NOMO-1 treated with DMSO at 0.1 percent for 48 hours (cell line): ENCODE results near the gene FAT3.

ENCODE experiments used
- DNase-seq: peaks from one replicate; lab custom pipeline; 2025; ENCODE audit not compliant: unreplicated experiment; lab: John Stamatoyannopoulos, UW

The FAT3 gene

DNA sequence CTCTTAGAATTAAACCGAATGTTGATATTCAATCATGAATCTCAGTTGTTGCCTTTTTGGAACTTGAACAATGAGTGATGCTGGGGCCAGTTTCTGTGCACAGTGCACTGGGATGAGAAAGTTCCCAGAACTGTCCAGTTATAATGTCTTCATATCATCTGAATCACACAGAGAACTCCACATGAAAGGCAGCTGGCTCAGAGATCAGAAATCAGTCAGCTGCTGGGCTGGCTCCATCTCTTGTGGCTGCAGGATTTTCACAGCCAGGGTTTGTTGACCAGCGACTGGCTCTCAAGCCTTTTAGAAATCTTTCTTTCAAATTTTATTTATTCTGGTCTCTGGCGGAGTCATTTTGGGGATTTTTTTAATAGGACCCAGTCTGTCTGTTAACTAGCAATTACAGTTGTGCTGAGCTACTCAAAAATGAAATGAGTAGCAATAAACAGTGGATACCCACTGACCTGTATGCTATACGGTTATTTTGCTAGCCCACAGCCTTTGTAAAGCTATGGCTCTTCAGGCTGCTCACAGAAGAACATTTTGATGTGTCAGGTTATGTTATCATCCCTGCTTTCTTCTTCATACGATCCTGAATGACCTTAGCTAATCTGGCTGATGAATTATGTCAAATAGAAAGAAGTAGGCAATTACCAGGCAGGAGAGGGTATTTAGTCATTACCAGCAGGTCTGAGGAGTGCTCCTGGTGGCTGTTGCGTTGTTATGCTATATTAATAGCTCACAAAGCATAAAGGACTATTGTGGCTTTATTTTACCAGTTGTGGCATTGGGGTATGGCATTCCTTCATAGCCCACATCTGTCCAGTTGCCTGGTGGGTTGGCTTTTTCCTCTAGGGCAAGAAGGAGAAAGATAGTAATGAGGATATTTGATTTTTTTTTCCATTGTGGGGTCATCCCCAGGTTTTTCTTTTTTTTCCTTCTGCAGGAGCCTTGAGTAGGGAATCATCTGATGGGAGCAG, 3.6 kb downstream of the FAT3 start:
- no peak for DNase-seq

DNA sequence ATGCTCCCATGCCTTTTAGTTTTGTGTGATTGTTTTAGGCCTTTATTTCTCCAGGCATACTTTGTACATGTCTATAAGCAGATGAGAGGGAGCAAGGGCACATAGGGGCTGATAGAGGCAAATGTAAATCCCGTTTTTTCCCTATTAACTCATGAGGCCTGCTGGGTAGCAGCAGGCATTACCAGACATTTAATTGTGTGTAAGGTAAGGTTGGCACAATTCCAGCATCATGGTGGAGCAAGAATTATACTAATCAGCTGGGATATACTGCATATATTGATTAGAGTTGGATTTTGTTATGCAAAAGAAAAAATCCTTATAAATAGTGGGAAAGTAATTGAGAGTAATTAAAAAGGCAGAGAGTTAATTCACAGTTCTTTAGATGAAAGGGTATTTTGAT, 12.2 kb downstream of the FAT3 start:
- DNase-seq = no peak

DNA sequence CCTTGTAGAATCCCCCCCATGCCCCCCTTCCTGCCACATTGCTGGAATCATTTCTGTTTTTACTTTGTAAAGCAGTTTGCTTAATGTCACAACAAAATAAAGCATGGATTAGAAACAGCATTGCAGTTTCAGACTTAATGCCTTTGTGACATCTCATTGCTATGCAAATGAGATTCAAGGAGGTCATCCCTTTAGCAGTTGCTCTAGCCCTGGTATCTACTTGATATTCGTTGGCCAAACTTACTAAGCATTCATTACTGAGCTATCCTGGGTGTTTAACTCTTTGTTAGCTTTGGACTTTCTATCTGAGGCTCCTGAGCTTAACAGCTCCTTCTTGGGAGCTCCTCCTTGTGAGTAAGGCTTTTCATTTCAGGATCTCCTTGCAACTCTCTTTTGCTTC, 16.3 kb downstream of the FAT3 start:
- DNase-seq = no peak

DNA sequence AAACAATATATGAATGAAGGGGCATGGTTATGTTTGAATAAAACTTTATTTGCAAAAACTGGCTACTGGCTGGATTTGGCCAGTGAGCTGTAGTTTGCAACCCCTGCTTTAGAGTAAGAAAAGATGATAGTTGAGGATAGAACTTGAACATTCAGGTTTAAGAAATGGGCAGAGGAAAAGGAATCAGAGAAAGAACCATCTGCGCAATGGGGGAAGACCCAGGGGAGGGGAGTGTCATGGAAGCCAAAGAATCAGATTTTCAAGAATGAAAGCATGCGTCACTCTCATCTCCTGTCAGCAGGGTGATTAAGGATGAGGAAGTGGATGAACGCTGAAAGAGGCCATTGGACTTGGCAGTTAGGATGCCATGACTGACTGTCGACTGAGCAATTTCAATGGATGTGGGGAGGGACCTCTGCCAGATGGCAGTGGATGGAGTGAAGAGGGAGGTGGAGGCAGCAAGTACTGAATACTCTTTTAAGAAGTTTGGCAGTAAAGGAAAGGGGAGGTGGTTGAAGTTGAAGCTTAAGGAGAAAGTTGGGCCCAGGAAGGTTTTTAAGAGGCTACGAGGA, 21.2 kb downstream of the FAT3 start:
- no peak for DNase-seq

DNA sequence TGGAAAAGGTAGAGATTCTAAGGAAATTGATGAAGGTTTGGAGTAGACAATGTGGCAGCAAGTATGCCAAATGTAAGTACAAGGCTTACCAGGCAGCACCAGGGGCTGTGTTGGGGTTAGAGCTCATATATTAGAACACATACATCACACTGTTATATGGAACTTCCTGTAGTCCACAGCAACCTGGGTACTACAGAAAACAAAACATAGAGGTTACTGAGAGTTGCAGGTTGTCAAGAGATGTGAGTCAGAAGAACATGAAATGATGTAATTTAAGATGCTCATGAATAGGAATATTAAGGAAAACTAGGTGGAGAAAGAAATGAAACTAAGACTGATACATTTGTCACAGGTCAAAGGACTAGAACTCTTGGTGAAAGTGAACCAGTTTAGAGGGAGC, 22.0 kb downstream of the FAT3 start:
- DNase-seq = no peak

DNA sequence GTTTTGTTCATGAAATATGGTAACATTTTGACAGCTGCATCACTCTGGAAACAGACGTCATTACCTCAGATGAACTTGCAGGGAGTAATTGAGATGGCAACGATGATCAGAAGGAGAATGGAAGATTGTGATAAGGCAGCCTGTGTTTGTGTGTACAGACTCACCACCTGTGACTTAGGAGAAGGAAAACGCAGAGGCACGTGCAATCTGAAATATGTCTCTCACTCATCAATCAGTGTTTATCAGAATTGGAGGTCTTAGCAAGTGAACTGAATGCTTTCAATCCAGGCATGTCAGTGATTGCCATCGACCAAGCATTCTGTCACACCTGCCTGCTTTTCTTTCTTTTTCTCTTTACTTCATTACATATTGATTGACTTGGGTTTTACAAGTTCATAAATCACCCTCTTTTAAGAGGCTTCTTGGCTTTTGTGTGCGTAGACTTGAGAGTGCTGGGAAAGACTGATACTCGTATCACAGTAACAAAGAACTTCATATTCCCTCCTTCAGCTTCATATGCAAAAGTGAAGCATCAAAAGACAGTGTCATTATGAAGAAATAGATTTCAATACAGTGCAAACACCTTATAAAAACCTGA, 24.6 kb downstream of the FAT3 start:
- no peak for DNase-seq

DNA sequence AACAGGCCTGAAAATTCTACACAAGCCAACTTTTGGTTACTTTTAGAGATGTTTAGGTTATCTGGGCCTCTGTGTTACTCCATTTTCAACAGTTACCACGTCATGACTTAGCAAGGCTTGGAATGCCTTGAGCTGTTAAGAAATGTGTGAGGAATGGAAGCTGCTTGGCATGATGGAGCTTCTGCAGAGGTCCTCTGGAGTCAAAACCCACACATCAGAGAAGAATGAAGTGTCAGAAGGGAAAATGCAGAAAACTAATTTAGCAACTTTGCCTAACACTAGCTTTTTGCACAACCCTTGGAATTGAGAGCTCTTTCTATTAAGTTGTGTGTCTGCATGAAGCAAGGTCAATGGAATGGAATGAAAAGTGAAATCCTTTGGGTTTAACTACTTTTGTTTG, 27.4 kb downstream of the FAT3 start:
- DNase-seq = no peak

DNA sequence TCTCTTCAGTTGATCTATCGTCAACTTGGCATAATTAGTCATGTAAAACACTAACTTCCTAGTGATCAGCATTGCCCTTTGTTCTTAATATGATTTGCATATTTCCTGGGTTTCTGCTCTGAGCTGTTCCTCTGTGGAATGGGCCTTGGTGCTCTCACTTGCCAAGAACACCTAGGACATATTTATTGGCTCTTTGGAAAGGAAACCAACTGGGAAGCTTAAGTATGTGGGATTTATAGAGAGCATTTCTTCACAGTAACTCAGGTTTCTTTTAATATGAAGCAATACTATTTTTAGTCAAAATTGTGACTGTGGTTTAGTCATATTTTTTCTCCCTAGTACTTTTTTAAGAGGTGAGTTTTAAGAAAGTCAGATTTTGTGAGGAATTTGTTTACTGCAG, 28.8 kb downstream of the FAT3 start:
- no peak for DNase-seq

DNA sequence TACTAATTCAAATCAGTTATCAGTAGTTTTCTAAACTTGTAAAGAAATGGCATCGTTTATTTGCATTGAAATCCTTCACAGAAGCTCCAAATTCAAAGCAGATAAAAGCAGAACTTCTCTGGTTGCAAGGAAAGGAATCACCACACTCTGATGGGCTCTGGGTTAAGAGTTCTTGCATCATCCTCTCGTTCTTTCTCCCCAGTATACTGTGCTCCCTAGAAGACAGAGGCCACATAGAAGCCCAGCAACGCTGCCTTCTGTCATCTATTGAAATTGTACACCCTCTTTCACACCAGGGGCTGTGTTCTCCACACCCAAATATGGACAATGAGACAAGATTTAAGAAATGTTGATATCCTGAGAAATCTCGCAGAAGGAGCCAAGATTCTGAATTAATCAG, 29.3 kb downstream of the FAT3 start:
- DNase-seq = no peak

DNA sequence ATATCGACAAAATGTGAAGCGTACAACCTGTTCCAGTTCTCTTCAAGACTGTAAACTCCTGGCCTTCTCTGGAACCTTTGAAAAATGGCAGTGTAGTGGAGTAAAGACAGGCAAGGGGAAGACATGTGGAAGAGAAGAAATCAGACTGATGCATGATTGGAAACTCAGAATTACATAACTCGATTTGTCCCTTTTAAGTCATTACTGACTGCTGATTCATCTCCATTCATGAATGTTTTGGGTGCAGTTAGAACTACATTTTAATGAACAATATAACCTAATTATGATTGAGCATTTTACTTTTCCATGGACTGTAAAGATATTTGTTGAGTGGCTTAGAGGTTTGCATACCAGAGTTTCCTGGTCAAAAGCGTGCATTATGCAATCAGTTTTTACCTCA, 32.9 kb downstream of the FAT3 start:
- no peak for DNase-seq

DNA sequence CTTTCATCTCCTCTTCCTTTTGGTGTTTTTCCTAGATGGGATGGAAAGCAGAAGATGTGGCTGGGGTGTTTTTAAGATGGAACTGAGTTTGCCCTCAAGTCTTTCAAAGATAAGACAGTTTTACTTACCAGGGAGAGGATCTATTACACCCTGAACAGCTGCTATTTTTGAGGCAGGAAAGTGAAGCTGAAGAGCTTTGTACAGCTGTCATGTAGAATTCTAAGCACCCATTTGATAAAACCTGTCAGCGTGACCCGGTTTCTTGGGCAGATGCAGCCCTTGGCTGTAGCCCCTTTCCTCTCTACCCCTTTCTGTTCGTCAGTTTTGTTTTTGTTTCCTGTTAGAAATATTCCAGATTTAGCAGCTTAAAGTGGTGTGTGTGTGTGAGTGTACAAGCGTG, 35.2 kb downstream of the FAT3 start:
- no peak for DNase-seq

DNA sequence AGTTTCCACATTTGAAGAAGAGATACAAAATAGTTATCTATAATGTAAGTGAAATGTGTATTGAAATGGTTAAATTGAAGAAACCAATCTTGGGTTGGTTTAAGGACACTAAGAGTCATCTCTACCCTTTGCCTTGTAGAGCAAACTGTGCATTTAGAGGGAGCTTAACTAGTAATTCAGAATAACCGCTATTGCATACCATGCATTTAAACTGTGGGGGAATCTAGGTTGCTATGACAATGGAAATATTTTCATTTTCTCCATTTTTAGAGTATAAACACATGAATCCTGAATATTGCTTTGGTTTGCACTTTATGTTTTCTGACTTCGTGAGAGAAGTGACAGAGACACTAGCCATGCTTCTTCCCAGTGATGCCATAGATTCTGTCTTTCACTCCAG, 39.7 kb downstream of the FAT3 start:
- no peak for DNase-seq

DNA sequence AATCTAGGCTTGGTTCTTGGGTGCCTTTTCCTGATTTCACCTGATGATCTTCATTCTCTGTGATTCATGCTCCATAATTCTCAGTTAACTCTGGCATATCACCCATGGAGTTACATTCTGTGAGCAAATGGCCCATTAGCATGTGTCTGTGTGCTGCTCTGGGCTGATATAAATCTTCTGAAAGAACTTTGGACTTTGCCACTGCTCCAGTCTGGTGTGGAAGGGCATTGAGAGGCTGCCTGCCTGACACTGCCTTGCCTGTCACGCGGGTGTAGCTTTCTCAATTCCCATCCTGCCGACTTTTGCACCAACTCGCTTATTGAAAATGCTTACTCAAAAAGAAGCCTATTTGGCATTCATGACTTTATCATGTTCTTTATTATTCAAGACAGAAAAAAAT, 42.2 kb downstream of the FAT3 start:
- no peak for DNase-seq

DNA sequence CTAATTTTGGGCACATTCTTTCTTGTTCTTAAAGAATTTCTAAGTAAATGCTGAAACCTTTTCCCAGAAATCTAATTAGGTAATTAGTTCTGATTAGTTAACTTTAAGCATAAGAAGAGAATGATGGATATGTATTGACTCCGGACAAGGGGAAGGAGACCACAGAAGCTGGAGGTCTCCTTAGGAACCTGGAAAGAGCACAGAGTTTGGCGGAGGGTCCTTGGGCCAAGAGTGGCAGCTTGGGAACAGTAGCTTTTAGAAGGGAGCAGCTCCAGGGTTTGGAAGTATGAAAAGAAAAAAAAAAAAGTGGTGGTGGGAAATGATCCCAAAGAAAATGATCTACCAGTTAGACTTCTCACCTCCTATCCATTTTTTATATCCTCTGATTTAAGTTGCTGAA, 42.7 kb downstream of the FAT3 start:
- DNase-seq = no peak

DNA sequence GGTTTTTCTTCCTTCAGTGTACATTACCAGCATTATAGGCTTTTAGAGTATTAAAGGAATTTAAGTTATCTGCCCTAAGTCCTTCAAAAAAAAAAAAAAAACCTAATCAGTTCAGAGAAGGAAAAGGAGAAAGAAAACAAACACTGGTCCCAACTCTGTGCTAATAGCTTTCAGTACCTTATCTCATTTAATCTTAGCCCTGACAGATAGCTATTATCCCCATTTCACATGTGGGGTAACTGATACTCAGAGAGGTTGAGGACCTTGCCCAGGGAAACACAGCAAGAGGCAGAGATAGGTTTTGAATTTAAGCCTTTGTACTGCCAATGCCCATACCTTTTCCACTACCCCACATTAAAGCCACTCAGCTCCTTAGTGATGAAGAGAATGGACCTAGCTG, 43.4 kb downstream of the FAT3 start:
- DNase-seq = no peak

DNA sequence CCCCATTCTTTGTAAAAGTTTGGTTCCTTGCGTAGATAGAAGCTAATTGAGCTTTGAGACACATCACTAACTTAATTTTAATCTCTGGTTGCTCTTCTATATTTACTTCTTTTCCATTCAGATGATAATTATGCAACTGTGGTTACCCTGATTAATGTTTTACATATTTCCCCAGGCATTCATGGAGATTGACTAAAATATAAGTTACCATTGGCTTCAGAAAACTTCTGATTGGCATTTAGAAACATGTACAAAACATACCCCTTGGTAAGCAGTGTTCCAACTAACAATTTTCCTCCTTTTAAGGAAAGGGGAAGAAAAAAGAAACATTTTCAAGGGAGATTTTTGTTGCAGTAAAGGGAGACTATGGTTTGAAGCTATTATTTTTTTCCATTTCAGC, 43.9 kb downstream of the FAT3 start:
- DNase-seq = no peak

DNA sequence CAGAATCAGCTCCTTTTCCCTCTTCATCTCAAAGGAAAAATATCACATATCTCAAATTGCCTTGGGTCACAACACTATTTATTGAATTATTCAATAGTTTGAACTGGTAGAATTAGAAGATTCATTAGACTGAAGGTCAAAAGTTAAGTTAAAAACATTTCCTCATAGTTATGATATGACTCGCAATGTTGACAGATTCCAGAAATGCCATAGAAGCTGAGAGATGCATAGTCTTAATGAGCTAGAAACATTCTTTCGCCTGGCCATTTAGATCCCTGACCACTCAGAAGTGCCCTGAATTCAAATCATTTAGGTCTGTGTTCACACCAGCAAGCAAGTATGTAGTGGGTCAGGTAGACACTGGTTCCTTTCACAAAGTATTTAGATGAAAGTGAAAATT, 44.4 kb downstream of the FAT3 start:
- DNase-seq = no peak

DNA sequence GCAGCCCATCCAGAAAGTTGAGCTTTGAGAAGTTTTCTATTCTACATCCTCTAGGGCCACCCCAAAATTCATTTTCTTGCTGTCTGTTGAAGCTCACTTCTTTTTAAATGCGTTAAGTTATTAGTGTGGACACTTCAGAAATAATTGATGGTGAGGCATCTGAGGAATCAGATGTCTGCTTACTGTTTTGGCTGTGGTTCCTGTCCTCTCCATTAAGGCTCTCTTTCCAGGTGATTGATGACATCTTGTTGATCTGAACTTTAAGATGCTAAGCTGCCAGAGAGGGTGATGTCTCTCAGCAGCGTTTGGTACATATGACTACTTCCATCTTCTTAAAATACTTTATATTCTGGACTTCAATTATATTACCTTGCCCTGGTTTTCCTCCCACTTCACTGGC, 45.2 kb downstream of the FAT3 start:
- DNase-seq = no peak

DNA sequence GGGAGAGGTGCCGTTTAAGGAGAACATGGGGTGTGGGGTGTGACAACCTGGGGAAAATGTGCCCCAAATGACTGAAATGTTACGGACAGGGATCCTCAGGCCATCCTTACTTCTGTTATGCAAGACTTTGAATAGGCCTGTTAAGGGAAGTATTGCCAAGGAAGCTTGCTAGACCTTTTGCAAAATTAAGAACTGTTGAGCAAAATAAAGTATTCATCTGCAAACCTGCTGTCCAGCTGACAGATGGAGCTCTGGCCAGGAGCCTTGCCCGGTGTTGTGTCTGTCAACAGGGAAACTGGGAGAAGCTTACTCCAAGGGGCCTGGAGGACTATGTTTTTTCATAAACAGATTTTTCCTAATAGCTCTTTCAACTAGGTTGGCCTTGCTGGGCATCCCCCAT, 48.0 kb downstream of the FAT3 start:
- no peak for DNase-seq
